RWPE1 (cell line): Measurements from ENCODE around the gene TCEA2.
A peak's percentile ranks its signal among the peaks of the same experiment; 100 is the strongest.

Experiments used
- CTCF ChIA-PET: fragments of 350-600 bp; sonication (Branson Sonifier 250); formaldehyde crosslinking; extraction: SDS; loops from one replicate; lab custom pipeline; 2021; lab: Yijun Ruan, JAX
- POLR2A ChIA-PET: fragments of 400-600 bp; formaldehyde crosslinking; extraction: SDS; loops from one replicate; lab custom pipeline; 2020; ENCODE audit warnings: antibody characterized with exemption; ENCODE audit not compliant: low non-redundant PET; lab: Yijun Ruan, JAX
- DNase-seq: peaks from one replicate; pipeline ENCODE4 v3.0.0; 2012; ENCODE audit warnings: low spot score
- H3K27ac ChIP-seq: fragments of 450-650 bp; 2 replicates; pipeline ENCODE4 v1.5.1; 2017
- CTCF ChIP-seq: fragments of 450-650 bp; conservative IDR thresholded peaks from 2 replicates; pipeline ENCODE4 v1.5.1; 2017; ENCODE audit warnings: low read depth, mild to moderate bottlenecking

Gene TCEA2

GRCh38 chr20:64069614-64070243, 6.7 kb downstream of the TCEA2 start:
- DNase-seq = peak; percentile 72
- CTCF ChIA-PET = interaction anchor here (0.6 to 2.8 kb wide), 14 partner anchors 10 to 159 kb away, joined by 3 to 38 read pairs (median 4); partner anchors contain the start of genes LKAAEAR1, OPRL1 and RGS19
- no peak overlapping the region for H3K27ac ChIP-seq
- peak; percentile 95 for TF ChIP-seq CTCF
- POLR2A ChIA-PET = no interaction called here

DNA sequence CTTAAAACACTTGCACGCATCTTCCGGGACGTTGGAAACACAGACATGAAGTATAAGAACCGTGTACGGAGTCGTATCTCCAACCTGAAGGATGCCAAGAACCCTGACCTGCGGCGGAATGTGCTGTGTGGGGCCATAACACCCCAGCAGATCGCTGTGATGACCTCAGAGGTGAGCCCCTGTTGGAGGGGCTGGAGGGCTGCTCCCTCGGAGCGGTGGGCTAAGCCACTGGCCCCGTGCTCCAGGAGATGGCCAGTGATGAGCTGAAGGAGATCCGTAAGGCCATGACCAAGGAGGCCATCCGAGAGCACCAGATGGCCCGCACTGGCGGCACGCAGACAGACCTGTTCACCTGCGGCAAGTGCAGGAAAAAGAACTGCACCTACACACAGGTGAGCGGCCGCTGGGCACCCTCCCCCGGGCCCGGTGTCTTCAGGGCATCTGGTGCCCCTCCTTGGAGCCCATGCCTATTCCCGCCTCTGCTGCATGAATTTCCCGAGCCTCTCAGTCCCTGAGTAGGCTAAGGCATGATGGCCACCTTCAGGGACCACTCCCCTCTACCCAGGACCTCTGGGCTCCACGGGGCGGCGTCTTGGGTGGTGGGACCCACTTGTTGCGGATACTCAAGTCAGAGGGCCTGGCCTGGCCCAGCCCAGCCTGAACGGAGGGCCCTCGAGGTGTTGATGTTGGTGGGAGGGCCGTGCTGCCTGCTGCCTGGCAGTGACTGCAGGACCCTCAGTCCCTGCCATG, 7.4 kb downstream of the TCEA2 start:
- no peak for DNase-seq
- CTCF ChIA-PET = interaction anchor here (0.6 to 2.8 kb wide), 12 partner anchors 10 to 51 kb away, joined by 3 to 38 read pairs (median 4); partner anchors contain the start of genes OPRL1 and RGS19
- POLR2A ChIA-PET = no interaction called here
- H3K27ac ChIP-seq = no peak overlapping the region
- TF ChIP-seq CTCF = no peak

GRCh38 chr20:64071341-64072332, 8.6 kb downstream of the TCEA2 start:
- DNase-seq = no peak
- peak overlapping the region; percentile 47 for H3K27ac ChIP-seq
- no peak for TF ChIP-seq CTCF
- POLR2A ChIA-PET = interaction anchor here (0.5 kb wide), 1 partner anchor 64 kb away, joined by 4 read pairs; no protein-coding TSS in a partner anchor
- CTCF ChIA-PET = interaction anchor here (0.7 to 3.6 kb wide), 6 partner anchors 10 to 459 kb away, joined by 3 to 18 read pairs (median 4); partner anchors contain the start of gene LKAAEAR1

DNA sequence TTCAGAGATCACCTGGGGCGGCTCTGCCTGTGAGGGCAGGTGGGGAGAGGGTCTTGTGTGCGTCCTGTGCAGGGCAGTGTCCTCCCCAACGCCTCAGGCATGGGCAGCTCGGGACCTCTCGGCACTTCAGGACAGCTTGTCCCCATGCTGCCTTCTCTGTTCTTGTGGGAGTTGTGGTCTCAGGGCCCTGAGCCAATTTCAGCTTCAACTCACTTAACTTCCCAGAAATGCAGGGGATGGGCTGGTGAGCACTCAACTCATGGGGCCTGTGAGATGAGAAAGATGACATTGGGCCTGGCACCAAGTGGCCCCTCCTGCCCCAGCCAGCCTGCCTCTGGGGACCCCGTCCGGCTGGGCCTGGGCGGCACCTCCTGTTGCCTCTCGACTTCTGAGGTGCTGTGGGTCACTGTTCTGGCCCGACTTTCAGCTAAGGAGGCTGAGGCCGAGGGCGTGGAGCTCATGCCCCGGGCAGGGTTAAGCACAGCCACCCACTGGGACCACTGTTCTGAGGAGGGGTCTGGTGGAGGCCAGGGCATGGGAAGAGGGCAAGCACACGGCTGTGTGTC, 9.6 kb downstream of the TCEA2 start:
- DNase-seq = no peak
- ChIA-PET CTCF (interaction anchor here (0.8 to 3.6 kb wide), 5 partner anchors 9 to 34 kb away, joined by 3 to 18 read pairs (median 5); partner anchors contain the start of gene LKAAEAR1), POLR2A (no interaction called here)
- H3K27ac ChIP-seq = peak overlapping the region; percentile 47
- no peak for TF ChIP-seq CTCF

DNA sequence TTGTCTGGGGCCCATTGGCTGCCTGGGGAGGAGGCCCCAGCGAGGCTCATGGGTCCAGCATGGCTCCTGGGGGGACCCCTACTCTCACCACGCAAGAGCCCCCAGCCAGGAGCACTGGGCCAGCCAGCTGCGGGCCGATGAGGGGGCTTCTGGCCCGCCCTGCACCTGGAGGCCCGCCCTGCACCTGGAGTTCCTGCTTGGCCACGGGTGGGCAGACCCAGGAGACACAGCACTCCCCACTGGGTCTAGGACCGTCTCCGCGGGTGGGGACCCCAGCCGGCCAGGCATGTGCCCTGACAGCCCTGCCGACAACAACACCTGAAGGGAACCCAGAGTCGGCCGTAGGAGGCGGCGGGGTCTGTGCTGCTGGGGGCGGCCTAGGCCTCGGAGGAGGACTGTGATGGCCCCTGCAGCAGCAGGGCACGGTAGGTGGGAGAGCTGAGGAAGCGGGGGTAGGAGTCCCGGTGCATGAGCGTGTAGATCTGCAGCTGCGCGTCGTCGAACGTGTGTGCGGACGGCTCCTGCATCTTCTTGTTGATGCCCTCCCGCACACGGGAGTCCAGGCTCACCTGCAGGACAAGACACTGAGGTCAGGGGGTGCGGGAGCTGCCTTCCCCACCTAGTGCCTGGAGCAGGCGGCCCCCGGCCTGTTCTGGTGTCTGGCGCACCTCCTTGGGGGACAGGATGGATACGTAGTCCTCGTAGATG, 10.6 kb downstream of the TCEA2 start:
- ChIA-PET POLR2A (no interaction called here), CTCF (interaction anchor here (0.6 to 3.6 kb wide), 6 partner anchors 8 to 203 kb away, joined by 3 to 18 read pairs (median 6); partner anchors contain the start of gene LKAAEAR1)
- TF ChIP-seq CTCF = no peak
- peak overlapping the region; percentile 47 for H3K27ac ChIP-seq
- DNase-seq = no peak
